ENCODE data around the gene ST7.
"Not testable (repeated sequence)": the region's sequence is repeated elsewhere in the genome, so short reads cannot be mapped to it uniquely, and the experiment has no call there.

ST7 gene

DNA sequence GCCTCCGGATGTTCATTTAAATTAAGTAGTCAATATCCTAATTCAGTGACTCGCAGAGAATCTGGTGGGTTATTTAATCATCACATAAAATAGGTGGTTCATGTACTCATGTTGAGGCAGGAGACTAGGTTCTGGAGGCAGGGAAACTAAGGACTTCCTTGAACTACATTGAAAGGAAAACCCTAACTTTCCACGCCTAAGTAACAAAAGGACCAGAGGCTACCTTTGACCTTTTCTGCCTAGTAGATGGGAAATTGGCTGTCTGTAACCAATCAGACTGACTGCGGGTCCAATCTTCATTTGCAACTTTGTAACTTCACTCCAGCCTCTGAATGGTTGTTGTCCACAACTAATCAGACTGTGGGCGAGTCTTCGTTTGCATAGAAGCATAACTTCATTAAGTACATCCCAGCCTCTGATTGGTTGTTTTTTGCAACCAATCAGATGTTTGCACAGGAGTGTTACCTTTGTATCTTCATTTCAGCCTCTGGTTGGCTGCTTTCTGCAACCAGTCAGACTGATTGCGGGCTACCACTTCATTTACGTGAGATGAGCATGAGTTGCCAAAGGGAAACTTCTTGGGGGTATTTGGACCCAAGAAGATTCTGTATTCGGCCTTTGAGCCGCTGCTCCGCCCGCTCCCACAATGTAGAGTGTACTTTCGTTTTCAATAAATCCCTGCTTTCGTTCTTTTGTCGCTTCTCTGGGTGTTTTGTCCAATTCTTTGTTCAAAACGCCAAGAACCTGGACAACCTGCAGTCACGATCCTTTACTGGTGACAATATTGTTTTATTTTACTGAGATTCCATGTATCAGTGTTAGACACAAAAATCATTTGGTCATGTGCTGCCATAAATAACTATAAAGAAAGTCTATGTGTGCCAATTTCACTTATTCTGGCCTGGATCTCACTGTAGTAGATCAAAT, 1.7 kb upstream of the ST7 start:
- DNase-seq (ENCODE audit: low read depth): no peak

DNA sequence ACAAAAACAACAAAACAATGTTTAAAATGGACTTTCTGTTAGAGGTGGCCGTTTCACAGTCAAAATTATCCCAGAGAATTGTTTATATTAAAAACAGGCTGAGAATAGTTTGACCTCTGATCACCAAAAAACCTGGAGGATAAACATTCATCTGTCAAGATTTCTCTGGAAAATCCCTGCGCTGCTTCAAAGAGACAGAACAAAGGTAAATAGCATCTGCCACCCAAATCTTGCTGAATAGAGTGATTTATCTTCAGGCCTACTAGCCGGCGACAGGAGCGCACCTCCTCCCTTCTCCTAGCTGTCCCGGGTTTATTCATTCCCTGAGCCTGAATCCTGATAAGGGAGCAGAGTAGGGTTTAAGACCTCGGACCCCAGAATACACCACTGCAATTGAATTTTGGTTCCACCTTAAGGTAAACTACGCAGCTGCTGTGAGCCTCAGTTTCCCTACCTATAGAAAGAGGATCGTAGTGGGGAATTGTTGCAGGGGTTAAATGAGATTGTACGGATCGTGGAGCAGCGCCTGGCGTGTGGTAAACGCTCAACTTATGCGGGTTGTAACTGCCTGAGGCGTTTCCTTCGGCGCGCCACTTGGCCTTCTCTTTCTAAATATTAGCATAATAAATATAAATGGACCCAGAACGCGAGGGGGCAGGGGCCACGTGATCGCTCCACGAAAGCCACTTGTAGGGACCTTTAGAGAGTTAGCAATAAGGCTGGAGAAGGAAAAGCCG, 498 bp upstream of the ST7 start:
- DNase-seq (ENCODE audit: low read depth): no peak

DNA sequence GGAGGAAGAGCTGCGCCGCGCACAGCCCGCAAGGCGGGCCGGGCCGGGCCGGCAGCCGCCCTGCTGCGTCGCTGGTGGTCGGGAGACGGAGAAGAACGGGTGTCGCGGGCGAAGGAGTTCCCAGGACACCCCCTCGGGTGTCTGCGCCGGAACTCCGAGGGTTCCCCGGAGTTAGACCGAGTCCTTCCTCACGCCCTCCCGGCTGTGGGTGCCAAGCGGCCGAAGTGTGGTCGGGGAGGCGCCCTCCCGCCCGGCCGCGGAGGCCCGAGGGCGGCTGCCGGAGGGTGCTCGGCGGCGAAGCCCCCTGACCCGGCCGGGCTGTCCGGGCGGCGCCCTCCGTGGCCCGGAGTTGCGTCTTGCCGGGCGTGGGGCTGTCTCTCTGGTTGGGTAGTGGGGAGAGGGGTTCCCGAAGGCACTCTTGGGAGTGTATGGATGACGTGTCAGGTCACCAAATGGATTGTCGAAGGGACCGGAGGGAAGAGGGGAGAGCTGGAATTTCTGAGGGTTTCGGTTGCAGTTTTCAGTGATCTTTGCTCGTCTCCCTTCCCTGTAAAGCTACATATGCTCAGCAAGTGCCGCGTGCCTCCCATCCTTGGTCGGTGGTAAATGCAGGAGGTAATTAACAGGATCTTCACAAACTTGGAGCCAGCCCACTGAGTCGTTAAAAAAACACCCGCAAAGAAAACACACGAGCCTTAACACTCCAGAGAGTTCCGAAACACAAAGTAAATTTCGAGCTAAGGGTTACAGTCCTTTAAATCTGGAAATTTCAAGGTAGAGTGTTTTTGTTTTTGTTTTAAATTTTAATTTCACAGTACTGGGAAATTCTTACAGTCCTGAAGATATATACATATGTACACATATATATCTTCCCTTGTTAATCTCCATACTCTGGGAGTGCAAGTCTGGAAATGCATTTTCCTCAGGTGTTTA, 871 bp downstream of the ST7 start:
- DNase-seq (ENCODE audit: low read depth): no peak

- no peak for DNase-seq (ENCODE audit: low read depth)
These were observed 2.0 kb downstream of the ST7 start for GRCh38 chr7:116955340-116955739.

DNA sequence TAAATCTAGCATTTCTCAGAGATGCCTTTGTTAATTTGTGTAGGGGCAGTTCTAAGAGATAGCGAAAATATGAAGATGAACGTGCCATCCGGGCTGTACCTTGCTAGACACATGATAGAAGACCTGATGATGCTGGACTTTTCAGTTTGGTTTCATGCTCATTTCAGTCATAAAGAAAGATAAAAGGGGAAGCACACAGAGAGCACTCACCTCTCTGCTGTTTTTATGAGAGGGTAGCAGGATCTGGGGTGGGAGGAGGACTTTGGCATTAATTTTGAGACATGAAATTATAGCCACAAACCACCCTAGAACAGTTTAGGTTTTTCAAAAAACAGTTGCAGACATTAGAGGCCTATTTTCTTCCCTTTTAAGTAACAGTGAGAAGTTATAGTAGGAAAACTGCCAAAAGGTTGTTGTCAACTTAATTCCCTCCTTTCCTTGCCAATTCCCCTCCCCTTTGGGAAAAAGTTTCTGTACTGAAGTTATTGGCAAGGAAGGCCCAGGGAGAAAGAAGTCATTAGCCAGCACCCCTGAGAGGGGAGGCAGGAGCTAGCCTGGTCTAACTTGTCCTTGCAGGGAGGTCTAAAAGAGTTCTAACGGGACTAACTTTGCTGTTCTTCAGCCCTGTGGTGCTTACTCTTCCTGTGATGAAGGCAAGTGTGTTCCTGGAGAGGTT, 2.6 kb downstream of the ST7 start:
- no peak for DNase-seq (ENCODE audit: low read depth)

GRCh38 chr7:116956477-116956804, 3.1 kb downstream of the ST7 start:
- no peak for DNase-seq (ENCODE audit: low read depth)

- DNase-seq (ENCODE audit: low read depth): no peak
These were observed 4.6 kb downstream of the ST7 start for GRCh38 chr7:116957874-116958273.

GRCh38 chr7:116961966-116962673, 8.8 kb downstream of the ST7 start:
- DNase-seq (ENCODE audit: low read depth): not testable (repeated sequence)

DNA sequence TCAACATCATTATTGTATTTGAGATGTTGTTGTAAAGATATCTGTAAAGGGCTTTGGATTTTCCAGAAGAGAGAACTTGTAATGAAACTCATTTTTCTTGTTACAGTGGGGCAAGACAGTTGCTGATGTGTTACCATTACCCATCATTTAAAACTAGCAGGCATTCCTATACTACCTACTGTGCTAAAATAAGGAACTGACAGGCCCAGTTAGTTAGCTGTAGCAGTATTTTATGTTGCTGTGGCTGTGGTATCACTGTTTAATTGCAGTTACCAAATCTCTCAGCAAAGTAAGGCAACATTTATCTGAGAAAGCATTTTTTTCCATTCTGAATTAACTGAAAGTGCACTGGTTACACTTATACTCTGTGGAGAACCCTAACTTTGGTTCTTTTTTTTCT, 9.9 kb downstream of the ST7 start:
- DNase-seq (ENCODE audit: low read depth): no peak

DNA sequence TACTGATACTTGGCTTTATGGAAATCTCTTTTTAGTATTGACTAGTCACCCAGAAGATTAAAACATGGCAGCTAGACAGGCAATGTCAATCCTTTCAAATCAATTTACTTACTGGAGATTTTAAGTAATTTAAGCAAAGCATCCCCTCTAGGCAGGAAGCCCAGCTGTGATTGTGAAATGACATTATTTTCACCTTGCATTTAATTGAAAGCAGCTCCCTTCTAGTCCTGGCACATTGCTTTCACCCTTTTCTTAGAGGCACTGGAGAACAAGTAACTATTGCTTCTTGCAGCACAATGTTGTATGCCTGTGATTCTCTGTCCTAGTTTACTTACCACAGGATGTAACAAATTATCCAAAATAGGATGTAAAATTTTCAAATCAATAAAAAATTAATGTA, 13.3 kb downstream of the ST7 start:
- DNase-seq (ENCODE audit: low read depth): no peak

DNA sequence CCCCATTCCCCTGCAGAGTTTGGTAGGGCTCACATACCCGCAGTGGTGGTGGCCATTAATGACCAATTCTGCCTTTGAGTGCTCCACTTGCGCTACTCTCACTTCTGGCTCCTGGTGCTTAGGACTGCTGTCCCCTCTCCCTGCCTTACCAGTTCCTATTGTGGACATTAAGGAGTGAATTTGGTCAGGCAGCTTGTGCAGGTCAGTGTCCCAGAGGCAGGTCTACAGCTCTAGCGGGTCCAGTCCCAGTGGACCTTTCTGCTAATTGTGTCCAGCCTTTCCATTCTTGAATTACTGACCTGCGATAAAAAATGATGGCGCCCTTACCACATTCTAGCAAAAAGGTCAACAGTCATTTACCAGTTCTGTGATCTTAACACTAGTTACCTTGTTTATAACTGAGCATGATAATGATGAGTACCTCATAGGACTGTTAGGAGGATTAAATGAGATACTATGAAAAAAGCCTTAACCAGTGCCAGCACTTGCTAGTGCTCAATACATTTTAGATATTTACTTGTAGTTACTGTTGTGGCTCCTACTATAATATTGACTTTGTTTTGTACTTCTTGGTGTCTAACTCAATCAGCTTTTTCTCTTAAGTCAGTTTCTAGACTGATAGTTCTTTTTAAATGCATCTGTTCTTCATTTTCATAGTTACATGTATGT, 14.1 kb downstream of the ST7 start:
- DNase-seq (ENCODE audit: low read depth): no peak

DNA sequence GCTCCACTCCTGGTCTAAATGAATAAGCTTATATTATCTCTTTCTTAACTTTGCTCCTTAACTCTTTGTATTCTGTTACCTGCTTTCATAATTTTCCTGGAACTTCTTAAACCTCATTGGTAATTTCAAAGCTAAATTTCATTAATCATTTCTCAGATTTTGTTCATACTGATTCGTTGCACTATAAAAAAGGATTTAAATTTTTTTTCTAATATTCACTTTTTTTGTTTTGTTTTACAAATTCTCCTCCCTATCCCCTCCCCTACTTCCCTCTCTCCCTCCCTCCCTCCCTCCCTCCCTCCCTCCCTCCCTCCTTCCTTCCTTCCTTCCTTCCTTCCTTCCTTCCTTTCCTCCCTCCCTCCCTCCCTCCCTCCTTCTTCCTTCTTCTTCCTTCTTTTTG, 14.7 kb downstream of the ST7 start:
- DNase-seq (ENCODE audit: low read depth): no peak

DNA sequence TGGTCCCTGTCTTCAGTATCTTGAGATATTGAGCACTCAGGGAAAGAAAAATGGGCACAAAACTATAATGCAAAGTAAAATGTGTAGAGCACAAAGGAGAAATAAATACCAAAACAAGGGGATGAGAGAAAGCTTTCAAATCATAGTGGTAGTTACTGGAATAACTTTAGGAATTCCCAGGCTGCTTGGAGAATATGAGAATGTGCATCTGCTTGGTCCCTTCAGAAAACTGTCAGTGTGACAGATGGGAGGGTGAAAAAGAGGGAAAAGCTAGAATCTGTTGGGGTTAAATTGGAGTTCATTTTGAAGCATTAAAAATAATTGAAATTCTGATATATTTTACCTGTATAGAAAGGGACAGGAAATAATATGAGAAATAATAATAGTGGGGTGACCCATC, 15.3 kb downstream of the ST7 start:
- DNase-seq (ENCODE audit: low read depth): no peak

GRCh38 chr7:116969371-116969902, 16.1 kb downstream of the ST7 start:
- no peak for DNase-seq (ENCODE audit: low read depth)

- DNase-seq (ENCODE audit: low read depth): no peak
These were observed 17.1 kb downstream of the ST7 start for GRCh38 chr7:116970238-116970910.

- not testable (repeated sequence) for DNase-seq (ENCODE audit: low read depth)
These were observed 17.9 kb downstream of the ST7 start for GRCh38 chr7:116971153-116971552.

DNA sequence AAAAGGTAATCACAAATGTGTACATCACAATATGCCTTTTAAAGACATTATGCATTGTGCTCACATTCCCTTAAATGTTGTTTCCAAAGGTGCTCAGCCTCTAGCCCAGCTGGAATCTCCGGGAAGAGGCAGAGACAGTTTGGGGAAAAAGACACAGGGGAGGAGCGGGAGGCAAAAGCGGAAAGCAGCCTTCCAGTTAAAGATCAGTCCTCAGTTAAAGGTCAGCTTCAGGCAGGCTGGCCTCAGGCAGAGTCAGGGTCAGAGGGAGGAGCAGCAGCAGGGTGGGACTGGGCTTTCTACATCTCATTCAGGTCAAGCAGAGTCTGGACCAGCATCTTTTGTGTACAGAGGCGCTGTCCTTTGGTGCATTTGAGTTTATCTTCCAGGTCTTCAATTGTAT, 18.6 kb downstream of the ST7 start:
- no peak for DNase-seq (ENCODE audit: low read depth)

- DNase-seq (ENCODE audit: low read depth): not testable (repeated sequence)
These were observed 21.7 kb downstream of the ST7 start for GRCh38 chr7:116975024-116975423.

- DNase-seq (ENCODE audit: low read depth): no peak
These were observed 23.9 kb downstream of the ST7 start for GRCh38 chr7:116977172-116977571.

DNA sequence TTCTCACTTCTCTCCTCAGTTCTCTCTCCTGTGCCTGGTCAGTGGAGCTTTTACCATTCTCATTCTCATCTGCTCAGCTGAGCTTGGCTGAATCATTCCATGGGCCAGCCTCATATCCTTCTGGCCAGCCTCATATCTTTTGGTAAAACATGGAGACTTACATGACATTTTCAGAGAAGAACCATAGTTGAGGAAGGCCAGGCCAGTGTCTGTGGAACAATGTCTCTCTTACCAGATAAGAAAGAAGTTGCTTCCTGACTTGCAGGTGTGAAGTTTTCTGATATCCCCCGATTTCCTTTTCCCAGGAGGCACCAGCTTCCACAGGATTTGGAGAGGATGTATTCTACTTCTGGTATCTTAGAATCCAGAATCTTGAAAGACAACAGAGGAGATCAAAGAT, 24.7 kb downstream of the ST7 start:
- DNase-seq (ENCODE audit: low read depth): no peak
